ENCODE data around the gene FBN2. TPM values are rescaled to one million over a fixed set of nuclear protein-coding genes. Genes with fewer than 3 reads are reported as not detected.

The FBN2 gene
- total RNA-seq, 2 donors from 2014 or later = 1.8 to 1.9 TPM

DNA sequence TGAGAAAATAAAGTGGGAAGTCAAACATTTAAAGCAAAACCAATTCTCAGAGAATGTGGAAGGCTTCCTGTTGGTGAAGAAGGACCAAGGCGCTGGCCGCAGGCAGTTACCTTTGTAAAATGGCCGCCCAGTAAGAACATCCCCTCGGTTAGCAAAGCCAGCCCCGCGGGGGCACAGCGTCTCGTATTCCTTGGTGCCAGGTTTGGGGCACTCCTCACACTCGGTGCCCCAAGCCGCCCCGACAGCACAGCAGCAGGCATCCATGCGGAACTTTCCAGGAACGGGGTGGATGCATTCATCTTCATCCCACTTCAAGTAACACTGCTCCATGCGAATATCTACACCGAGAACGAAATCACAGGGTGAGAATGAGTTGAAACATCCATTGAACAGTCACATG is 192.8 kb downstream of the FBN2 start:
- H3K4me1 ChIP-seq = no peaks in the 10 kb centered on the region
- no peak overlapping the region for H3K27ac ChIP-seq
- H3K36me3 ChIP-seq = no peaks in the 10 kb centered on the region
- no peak overlapping the region for H3K4me3 ChIP-seq
- no peak overlapping the region for H3K9ac ChIP-seq (ENCODE audit: low read depth in 2 of 2, low read length in 2 of 2)
- intact Hi-C loops (cut with DNase I) = no loop called here
- no peak for DNase-seq
- TF ChIP-seq, protein P1, sequence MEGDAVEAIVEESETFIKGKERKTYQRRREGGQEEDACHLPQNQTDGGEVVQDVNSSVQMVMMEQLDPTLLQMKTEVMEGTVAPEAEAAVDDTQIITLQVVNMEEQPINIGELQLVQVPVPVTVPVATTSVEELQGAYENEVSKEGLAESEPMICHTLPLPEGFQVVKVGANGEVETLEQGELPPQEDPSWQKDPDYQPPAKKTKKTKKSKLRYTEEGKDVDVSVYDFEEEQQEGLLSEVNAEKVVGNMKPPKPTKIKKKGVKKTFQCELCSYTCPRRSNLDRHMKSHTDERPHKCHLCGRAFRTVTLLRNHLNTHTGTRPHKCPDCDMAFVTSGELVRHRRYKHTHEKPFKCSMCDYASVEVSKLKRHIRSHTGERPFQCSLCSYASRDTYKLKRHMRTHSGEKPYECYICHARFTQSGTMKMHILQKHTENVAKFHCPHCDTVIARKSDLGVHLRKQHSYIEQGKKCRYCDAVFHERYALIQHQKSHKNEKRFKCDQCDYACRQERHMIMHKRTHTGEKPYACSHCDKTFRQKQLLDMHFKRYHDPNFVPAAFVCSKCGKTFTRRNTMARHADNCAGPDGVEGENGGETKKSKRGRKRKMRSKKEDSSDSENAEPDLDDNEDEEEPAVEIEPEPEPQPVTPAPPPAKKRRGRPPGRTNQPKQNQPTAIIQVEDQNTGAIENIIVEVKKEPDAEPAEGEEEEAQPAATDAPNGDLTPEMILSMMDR (IDR thresholded peaks at IDR 0.05) = no peak
- H3K27me3 ChIP-seq = no peaks in the 10 kb centered on the region
- no peaks in the 10 kb centered on the region for H3K9me3 ChIP-seq

DNA sequence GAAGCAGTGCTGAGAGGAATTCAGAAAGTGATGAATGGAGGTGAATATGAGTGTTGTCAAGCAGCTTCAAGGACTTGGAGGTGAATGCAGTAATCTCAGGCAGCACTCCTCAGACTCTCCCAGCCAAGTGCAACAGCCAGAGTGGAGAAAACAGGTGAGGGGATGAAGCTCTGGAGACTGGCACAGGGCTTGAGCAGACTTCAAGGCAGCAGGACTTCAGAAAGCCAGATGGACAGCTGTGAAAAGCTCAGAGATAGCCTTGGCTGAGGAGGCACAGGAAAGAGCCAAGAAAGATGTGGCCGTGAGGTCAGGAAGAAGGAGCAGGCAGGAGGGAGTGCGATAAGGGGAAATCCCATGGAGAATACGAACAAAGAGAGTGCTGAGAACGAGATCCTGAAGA is 194.9 kb downstream of the FBN2 start:
- intact Hi-C loops (cut with DNase I) = no loop called here
- H3K36me3 ChIP-seq = no peaks in the 10 kb centered on the region
- H3K9me3 ChIP-seq = no peaks in the 10 kb centered on the region
- no peak overlapping the region for H3K9ac ChIP-seq (ENCODE audit: low read depth in 2 of 2, low read length in 2 of 2)
- DNase-seq = no peak
- H3K4me3 ChIP-seq = no peak overlapping the region
- TF ChIP-seq, protein P1 (IDR thresholded peaks at IDR 0.05) = no peak
- H3K4me1 ChIP-seq = no peaks in the 10 kb centered on the region
- H3K27ac ChIP-seq = no peak overlapping the region
- H3K27me3 ChIP-seq = no peaks in the 10 kb centered on the region

DNA sequence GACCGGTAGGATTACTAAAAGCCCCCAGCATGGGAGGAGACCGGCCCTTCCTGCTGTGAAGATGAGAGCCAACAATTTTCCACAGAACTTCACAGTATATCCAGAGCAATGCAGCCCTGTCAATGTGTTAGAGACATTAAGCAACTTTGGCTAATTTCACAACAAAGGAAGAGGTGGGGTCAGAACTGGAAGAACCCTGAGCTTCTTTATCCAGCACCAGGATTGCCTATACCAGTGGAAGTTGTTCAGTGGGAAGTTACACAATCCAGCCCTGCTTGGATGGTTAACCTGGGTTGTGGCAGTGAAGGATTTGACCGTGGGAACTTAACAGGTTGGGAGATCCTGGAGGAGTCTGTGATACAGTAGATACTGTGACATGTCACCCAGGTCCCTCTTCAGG is 197.0 kb downstream of the FBN2 start:
- Histone ChIP-seq H3K9ac (ENCODE audit: low read depth in 2 of 2, low read length in 2 of 2) (no peak overlapping the region), H3K4me1 (no peaks in the 10 kb centered on the region), H3K4me3 (no peak overlapping the region), H3K9me3 (no peaks in the 10 kb centered on the region), H3K36me3 (no peaks in the 10 kb centered on the region), H3K27ac (no peak overlapping the region), H3K27me3 (no peaks in the 10 kb centered on the region)
- intact Hi-C loops (cut with DNase I) = no loop called here
- no peak for DNase-seq
- TF ChIP-seq, protein P1 (IDR thresholded peaks at IDR 0.05) = no peak

DNA sequence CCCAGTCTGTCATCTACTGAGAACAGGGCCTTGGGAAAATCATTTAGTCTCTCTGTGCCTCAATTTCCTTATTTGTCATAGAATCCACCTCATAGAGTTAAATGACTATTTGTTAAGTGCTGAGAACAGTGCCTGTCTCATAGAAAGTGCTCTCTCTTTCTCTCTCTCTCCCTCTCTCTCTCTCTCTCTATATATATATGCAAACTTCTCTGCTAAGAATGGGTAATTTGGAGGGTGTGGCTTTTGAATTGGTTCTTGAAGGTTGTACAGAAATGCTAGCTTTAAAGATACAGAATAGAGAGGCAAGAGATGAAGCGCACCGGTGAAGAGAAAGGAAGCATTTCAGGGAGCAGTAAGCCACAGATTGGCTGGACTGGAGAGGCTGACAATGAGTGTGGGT is 197.4 kb downstream of the FBN2 start:
- no peaks in the 10 kb centered on the region for H3K36me3 ChIP-seq
- TF ChIP-seq, protein P1 (IDR thresholded peaks at IDR 0.05) = no peak
- H3K27me3 ChIP-seq = no peaks in the 10 kb centered on the region
- H3K9ac ChIP-seq (ENCODE audit: low read depth in 2 of 2, low read length in 2 of 2) = no peak overlapping the region
- H3K4me1 ChIP-seq = no peaks in the 10 kb centered on the region
- H3K9me3 ChIP-seq = no peaks in the 10 kb centered on the region
- intact Hi-C loops (cut with DNase I) = no loop called here
- H3K4me3 ChIP-seq = no peak overlapping the region
- no peak for DNase-seq
- H3K27ac ChIP-seq = no peak overlapping the region

DNA sequence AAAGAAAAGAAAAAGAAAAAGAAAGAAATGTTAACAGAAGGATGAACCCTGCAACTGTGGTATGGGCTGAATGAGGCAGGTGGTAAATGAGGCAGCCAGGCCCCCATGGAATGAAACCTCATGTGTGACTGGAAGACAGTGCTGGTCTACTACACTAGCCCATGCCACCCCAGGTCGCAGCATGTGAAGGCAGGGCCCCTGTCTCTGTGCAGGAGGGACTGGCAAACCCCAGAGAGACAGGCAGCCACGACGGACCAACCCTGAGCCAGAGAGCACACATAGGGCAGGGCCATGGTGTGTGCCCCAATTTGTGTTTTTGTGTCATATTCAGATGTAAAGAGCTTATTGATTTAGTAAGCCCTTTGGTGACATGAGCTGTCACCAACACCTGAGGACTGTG is 198.5 kb downstream of the FBN2 start:
- Histone ChIP-seq H3K9ac (ENCODE audit: low read depth in 2 of 2, low read length in 2 of 2) (no peak overlapping the region), H3K27me3 (no peaks in the 10 kb centered on the region), H3K4me3 (no peak overlapping the region), H3K9me3 (no peaks in the 10 kb centered on the region), H3K27ac (no peak overlapping the region), H3K4me1 (no peaks in the 10 kb centered on the region), H3K36me3 (no peaks in the 10 kb centered on the region)
- TF ChIP-seq, protein P1 (IDR thresholded peaks at IDR 0.05) = no peak
- intact Hi-C loops (cut with DNase I) = no loop called here
- DNase-seq = no peak

DNA sequence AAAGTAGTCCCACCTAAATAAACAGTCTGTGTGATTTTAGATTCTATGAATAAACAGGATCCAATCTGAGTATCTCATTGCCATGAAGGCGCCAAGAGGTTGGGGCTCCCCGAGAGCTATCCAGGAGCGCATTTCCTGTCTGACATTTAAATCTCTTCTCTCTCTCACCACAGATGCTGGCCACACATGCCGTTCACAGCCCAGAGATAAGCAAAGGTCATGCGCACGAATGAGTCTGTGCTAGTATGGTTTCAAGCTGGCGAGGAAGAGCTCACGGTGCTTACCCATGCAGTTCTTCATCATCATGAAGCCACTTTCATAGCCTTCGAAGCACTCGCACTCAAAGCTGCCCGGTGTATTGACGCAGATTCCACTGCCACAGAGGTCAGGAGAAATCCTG is 199.4 kb downstream of the FBN2 start:
- no peaks in the 10 kb centered on the region for H3K9me3 ChIP-seq
- no peaks in the 10 kb centered on the region for H3K4me1 ChIP-seq
- DNase-seq = no peak
- H3K9ac ChIP-seq (ENCODE audit: low read depth in 2 of 2, low read length in 2 of 2) = no peak overlapping the region
- H3K27ac ChIP-seq = no peak overlapping the region
- H3K4me3 ChIP-seq = no peak overlapping the region
- intact Hi-C loops (cut with DNase I) = no loop called here
- H3K27me3 ChIP-seq = no peaks in the 10 kb centered on the region
- no peaks in the 10 kb centered on the region for H3K36me3 ChIP-seq
- TF ChIP-seq, protein P1 (IDR thresholded peaks at IDR 0.05) = no peak

Measured in colonic mucosa (tissue), 4 donors.